H9 (cell line): ENCODE data around the gene ALDH1A3. TPM values are rescaled to one million over a fixed set of nuclear protein-coding genes. Genes with fewer than 3 reads are reported as not detected.

ENCODE experiments used
- DNase-seq: peaks from one replicate; pipeline ENCODE4 v3.0.0-alpha.2; 2017
- H2AFZ ChIP-seq: one replicate; pipeline ENCODE4 v1.6.1; 2013; ENCODE audit warnings: mild to moderate bottlenecking, low read length, control low read depth, moderate library complexity
- H2AK5ac ChIP-seq: 2 replicates; pipeline ENCODE4 v1.6.1; 2013; ENCODE audit warnings: low read length, control low read depth, mixed read lengths; ENCODE audit not compliant: insufficient read length
- H2BK120ac ChIP-seq: one replicate; pipeline ENCODE4 v1.6.1; 2013; ENCODE audit warnings: low read depth, mild to moderate bottlenecking, low read length, control low read depth, inconsistent platforms; ENCODE audit not compliant: poor library complexity, severe bottlenecking
- H2BK12ac ChIP-seq: 2 replicates; pipeline ENCODE4 v1.6.1; 2013; ENCODE audit warnings: low read length, control low read depth, mixed read lengths, low read depth; ENCODE audit not compliant: insufficient read length
- H2BK15ac ChIP-seq: 2 replicates; pipeline ENCODE4 v1.6.1; 2013; ENCODE audit warnings: low read depth, low read length, control low read depth
- H2BK20ac ChIP-seq: one replicate; pipeline ENCODE4 v1.6.1; 2013; ENCODE audit warnings: low read depth, mild to moderate bottlenecking, low read length, control low read depth, inconsistent platforms; ENCODE audit not compliant: poor library complexity, severe bottlenecking
- H2BK5ac ChIP-seq: 2 replicates; pipeline ENCODE4 v1.6.1; 2013; ENCODE audit warnings: low read length, control low read depth, mixed read lengths; ENCODE audit not compliant: insufficient read length
- H3K14ac ChIP-seq: 2 replicates; pipeline ENCODE4 v1.6.1; 2013; ENCODE audit warnings: low read length, control low read depth; ENCODE audit not compliant: insufficient read depth
- H3K18ac ChIP-seq: 2 replicates; pipeline ENCODE4 v1.6.1; 2013; ENCODE audit warnings: low read depth, mild to moderate bottlenecking, mixed read lengths, low read length, control low read depth; ENCODE audit not compliant: insufficient read length
- H3K23ac ChIP-seq: 2 replicates; pipeline ENCODE4 v1.6.1; 2013; ENCODE audit warnings: low read length, control low read depth, mixed read lengths, low read depth; ENCODE audit not compliant: insufficient read length
- H3K23me2 ChIP-seq: 2 replicates; pipeline ENCODE4 v1.6.1; 2013; ENCODE audit warnings: low read depth, mild to moderate bottlenecking, mixed read lengths, low read length, control low read depth; ENCODE audit not compliant: insufficient read length, poor library complexity, severe bottlenecking
- H3K27ac ChIP-seq: 2 replicates; pipeline ENCODE4 v1.5.1; 2013; ENCODE audit warnings: low read length, control low read depth, mixed read lengths, low read depth; ENCODE audit not compliant: insufficient read length
- H3K27me3 ChIP-seq: 2 replicates; pipeline ENCODE4 v1.6.1; 2013; ENCODE audit warnings: low read length, control low read depth, inconsistent platforms; ENCODE audit not compliant: insufficient read depth
- H3K4ac ChIP-seq: 2 replicates; pipeline ENCODE4 v1.6.1; 2013; ENCODE audit warnings: low read depth, mild to moderate bottlenecking, control low read depth, inconsistent platforms, low read length, moderate library complexity
- H3K4me1 ChIP-seq: 2 replicates; pipeline ENCODE4 v1.6.1; 2013; ENCODE audit warnings: low read length, control low read depth, inconsistent platforms; ENCODE audit not compliant: insufficient read depth
- H3K4me2 ChIP-seq: 2 replicates; pipeline ENCODE4 v1.6.1; 2013; ENCODE audit warnings: low read length, control low read depth, mixed read lengths; ENCODE audit not compliant: insufficient read length, insufficient read depth
- H3K56ac ChIP-seq: 2 replicates; pipeline ENCODE4 v1.6.1; 2013; ENCODE audit warnings: low read depth, mild to moderate bottlenecking, mixed read lengths, low read length, control low read depth; ENCODE audit not compliant: insufficient read length
- H3K79me1 ChIP-seq: 2 replicates; pipeline ENCODE4 v1.6.1; 2013; ENCODE audit warnings: low read depth, mild to moderate bottlenecking, moderate library complexity, low read length, control low read depth, inconsistent platforms; ENCODE audit not compliant: insufficient read depth, poor library complexity, severe bottlenecking
- H3K79me2 ChIP-seq: 2 replicates; pipeline ENCODE4 v1.6.1; 2013; ENCODE audit warnings: low read length, control low read depth, inconsistent platforms; ENCODE audit not compliant: insufficient read depth
- H3K9ac ChIP-seq: 2 replicates; pipeline ENCODE4 v1.6.1; 2013; ENCODE audit warnings: low read length, control low read depth, mixed read lengths; ENCODE audit not compliant: insufficient read length; ENCODE audit errors: extremely low read depth
- H3K9me3 ChIP-seq: one replicate; pipeline ENCODE4 v1.6.1; 2013; ENCODE audit warnings: low read depth, low read length, inconsistent platforms; ENCODE audit not compliant: control insufficient read depth
- H3T11ph ChIP-seq: one replicate; pipeline ENCODE4 v1.6.1; 2013; ENCODE audit warnings: mild to moderate bottlenecking, low read length, control low read depth, inconsistent platforms
- H4K20me1 ChIP-seq: one replicate; pipeline ENCODE4 v1.6.1; 2013; ENCODE audit not compliant: control insufficient read depth, insufficient read length, insufficient read depth
- H4K5ac ChIP-seq: 2 replicates; pipeline ENCODE4 v1.6.1; 2013; ENCODE audit warnings: low read depth, mild to moderate bottlenecking, mixed read lengths, low read length, control low read depth; ENCODE audit not compliant: insufficient read length
- H4K8ac ChIP-seq: replicated peaks from 2 replicates; pipeline ENCODE4 v1.6.1; 2013; ENCODE audit warnings: low read length, control low read depth, mixed read lengths, low read depth; ENCODE audit not compliant: insufficient read length
- H4K91ac ChIP-seq: 2 replicates; pipeline ENCODE4 v1.6.1; 2013; ENCODE audit warnings: low read depth, mild to moderate bottlenecking, moderate library complexity, mixed read lengths, low read length, control low read depth; ENCODE audit not compliant: insufficient read length
- H3K27ac Mint-ChIP-seq, 3 experiments: 2 replicates in 2 of 3; 3 replicates in 1 of 3; pipeline ENCODE4 v1.8.0; 2020 to 2021; ENCODE audit warnings: mixed read lengths in 3 of 3, mild to moderate bottlenecking in 1 of 3, moderate library complexity in 1 of 3
- H3K27me3 Mint-ChIP-seq: 2 replicates; pipeline ENCODE4 v1.8.0; 2021; ENCODE audit warnings: low read depth, mild to moderate bottlenecking, moderate library complexity, mixed read lengths
- H3K36me3 Mint-ChIP-seq, 3 experiments: 2 replicates in 2 of 3; 3 replicates in 1 of 3; pipeline ENCODE4 v1.8.0; 2020 to 2021; ENCODE audit warnings: low read depth in 3 of 3, mixed read lengths in 3 of 3; ENCODE audit not compliant: insufficient read depth in 1 of 3
- H3K4me1 Mint-ChIP-seq, 2 experiments: 2 replicates each; pipeline ENCODE4 v1.8.0; 2020; ENCODE audit warnings: mixed read lengths in 2 of 2
- H3K4me3 Mint-ChIP-seq, 2 experiments: 2 replicates in 1 of 2; 3 replicates in 1 of 2; pipeline ENCODE4 v1.8.0; 2020 to 2021; ENCODE audit warnings: mild to moderate bottlenecking in 2 of 2, mixed read lengths in 2 of 2, moderate library complexity in 1 of 2
- H3K9me3 Mint-ChIP-seq, 2 experiments: 2 replicates in 1 of 2; 3 replicates in 1 of 2; pipeline ENCODE4 v1.8.0; 2020; ENCODE audit warnings: mild to moderate bottlenecking in 2 of 2, mixed read lengths in 2 of 2, moderate library complexity in 1 of 2
- CTCF ChIP-seq: fragments of 200-600 bp; sonication (generic); conservative IDR thresholded peaks from 3 replicates; pipeline ENCODE4 v1.8.0; 2021; ENCODE audit warnings: antibody characterized with exemption, mild to moderate bottlenecking
- WGBS: extraction: QIAGEN DNeasy Blood & Tissue Kit; methylation state at CpG from one replicate; pipeline ENCODE4 v1.1.7; 2013; ENCODE audit warnings: missing lambda C conversion rate, low lambda C conversion rate, mixed read lengths; ENCODE audit not compliant: insufficient read length; ENCODE audit errors: extremely low coverage; 5-methylcytosine and 5-hydroxymethylcytosine counted together
- total RNA-seq: library from RNA; stranded (reverse); gene quantifications from 2 replicates; pipeline ENCODE4 v1.2.1, GENCODE V29; 2021

Gene ALDH1A3
- total RNA-seq, 1 experiment from 2014 or later: 9.2 TPM

- H3K4me2 ChIP-seq: no peak overlapping the region
- H4K91ac ChIP-seq: no peak overlapping the region
- no peak overlapping the region for H2BK15ac ChIP-seq
- Mint-ChIP-seq H3K9me3 (peaks cover 3 to 10% of the 10 kb centered on the region in 2 experiments; a peak in 4 of 5 replicates), H3K4me3 (no peak overlapping the region), H3K36me3 (peaks cover 2 to 24% (median 10%) of the 10 kb centered on the region in 3 experiments; a peak in 6 of 7 replicates), H3K27ac (peak overlapping the region in 1 of 3 experiments; percentile 34; a peak in 1 of 7 replicates), H3K4me1 (peaks cover 10 to 31% of the 10 kb centered on the region in 2 experiments), H3K27me3 (peaks cover 1% of the 10 kb centered on the region)
- no peaks in the 10 kb centered on the region for H3K9me3 ChIP-seq
- no peak overlapping the region for H3K18ac ChIP-seq
- no peak overlapping the region for H3T11ph ChIP-seq
- no peak overlapping the region for H2BK5ac ChIP-seq
- no peak overlapping the region for H2BK12ac ChIP-seq
- H3K4me1 ChIP-seq: no peaks in the 10 kb centered on the region
- no peak overlapping the region for H3K4ac ChIP-seq
- no peak overlapping the region for H3K23ac ChIP-seq
- H4K5ac ChIP-seq: no peak overlapping the region
- H2AFZ ChIP-seq: no peak overlapping the region
- H3K79me2 ChIP-seq: no peaks in the 10 kb centered on the region
- H2AK5ac ChIP-seq: no peak overlapping the region
- no peak overlapping the region for H3K27ac ChIP-seq
- H3K9ac ChIP-seq: no peak overlapping the region
- peak; percentile 55 for TF ChIP-seq CTCF
- no CpG with 5 or more reads among the region's 12 CpGs for WGBS
- H2BK20ac ChIP-seq: no peak overlapping the region
- H4K20me1 ChIP-seq: no peaks in the 10 kb centered on the region
- no peaks in the 10 kb centered on the region for H3K79me1 ChIP-seq
- H4K8ac ChIP-seq: no peak overlapping the region
- H3K14ac ChIP-seq: no peak overlapping the region
- H3K56ac ChIP-seq: no peak overlapping the region
- DNase-seq: no peak
- H2BK120ac ChIP-seq: no peak overlapping the region
- H3K23me2 ChIP-seq: no peaks in the 10 kb centered on the region
- no peaks in the 10 kb centered on the region for H3K27me3 ChIP-seq
Measured at GRCh38 chr15:100909989-100910955, 30.6 kb downstream of the ALDH1A3 start.
